HEK293 (cell line): ENCODE results near the gene POLR3E.

Experiments
- ZNF560 ChIP-seq: fragments of 450-650 bp; formaldehyde crosslinking; IDR thresholded peaks from 2 replicates; pipeline ENCODE4 v1.5.1; 2017; ENCODE audit warnings: missing biosample characterization, missing genetic modification characterization, borderline replicate concordance
- TF ChIP-seq, protein P1 (sequence below): fragments of 450-650 bp; formaldehyde crosslinking; IDR thresholded peaks from 2 replicates; pipeline ENCODE4 v1.5.1; 2016; ENCODE audit warnings: missing biosample characterization, missing genetic modification characterization

DNA sequence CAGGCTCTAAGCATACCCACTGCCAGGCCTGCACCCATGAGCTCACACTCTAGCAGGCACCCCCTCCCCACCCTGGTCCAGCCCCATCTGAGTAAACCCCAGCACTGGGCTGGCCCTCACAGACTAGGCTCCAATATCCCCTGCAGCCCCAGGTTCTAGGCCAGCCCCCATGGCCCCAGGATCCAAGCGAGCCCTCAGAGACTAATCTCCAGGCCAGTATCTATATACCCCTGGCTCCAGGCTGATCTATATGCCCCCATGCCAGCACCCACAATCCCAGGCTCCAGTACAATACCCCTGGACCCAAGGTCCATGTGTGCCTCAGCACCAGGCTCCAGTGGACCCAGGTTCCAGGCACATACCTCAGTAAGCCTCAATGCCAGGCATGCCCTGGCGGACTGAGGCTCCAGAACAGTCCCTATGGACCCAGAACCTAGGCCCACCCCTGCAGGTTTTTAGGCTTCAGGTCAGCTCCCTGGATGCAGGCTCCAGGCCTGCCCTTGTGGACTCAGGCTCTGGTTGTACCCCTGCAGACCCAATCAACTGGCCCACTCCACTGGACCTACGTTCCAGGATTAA is 38.5 kb downstream of the POLR3E start:
- TF ChIP-seq, protein P1, sequence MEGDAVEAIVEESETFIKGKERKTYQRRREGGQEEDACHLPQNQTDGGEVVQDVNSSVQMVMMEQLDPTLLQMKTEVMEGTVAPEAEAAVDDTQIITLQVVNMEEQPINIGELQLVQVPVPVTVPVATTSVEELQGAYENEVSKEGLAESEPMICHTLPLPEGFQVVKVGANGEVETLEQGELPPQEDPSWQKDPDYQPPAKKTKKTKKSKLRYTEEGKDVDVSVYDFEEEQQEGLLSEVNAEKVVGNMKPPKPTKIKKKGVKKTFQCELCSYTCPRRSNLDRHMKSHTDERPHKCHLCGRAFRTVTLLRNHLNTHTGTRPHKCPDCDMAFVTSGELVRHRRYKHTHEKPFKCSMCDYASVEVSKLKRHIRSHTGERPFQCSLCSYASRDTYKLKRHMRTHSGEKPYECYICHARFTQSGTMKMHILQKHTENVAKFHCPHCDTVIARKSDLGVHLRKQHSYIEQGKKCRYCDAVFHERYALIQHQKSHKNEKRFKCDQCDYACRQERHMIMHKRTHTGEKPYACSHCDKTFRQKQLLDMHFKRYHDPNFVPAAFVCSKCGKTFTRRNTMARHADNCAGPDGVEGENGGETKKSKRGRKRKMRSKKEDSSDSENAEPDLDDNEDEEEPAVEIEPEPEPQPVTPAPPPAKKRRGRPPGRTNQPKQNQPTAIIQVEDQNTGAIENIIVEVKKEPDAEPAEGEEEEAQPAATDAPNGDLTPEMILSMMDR (tag by site-specific recombination): no peak
- no peak for TF ChIP-seq ZNF560
